Neural cell (in vitro differentiated cells): ENCODE results near the gene PHTF2. TPM values are rescaled to one million over a fixed set of nuclear protein-coding genes. Genes with fewer than 3 reads are reported as not detected.

Source experiments
- H2AFZ ChIP-seq: fragments of 200-600, 300-800 bp; sonication (generic), shearing (Covaris generic); 2 replicates; pipeline ENCODE4 v1.6.0; 2014; ENCODE audit warnings: low read depth, mild to moderate bottlenecking, antibody characterized with exemption, low read length, moderate library complexity
- H3F3A ChIP-seq: fragments of 200-600 bp; shearing (Covaris generic); 2 replicates; pipeline ENCODE4 v1.6.1; 2016; ENCODE audit warnings: mild to moderate bottlenecking, moderate library complexity, mixed read lengths, antibody characterized with exemption, low read length; ENCODE audit not compliant: insufficient read depth, poor library complexity, severe bottlenecking
- H3K27ac ChIP-seq: fragments of 200-600, 300-800 bp; sonication (generic), shearing (Covaris generic); 2 replicates; pipeline ENCODE4 v1.5.1; 2014; ENCODE audit warnings: mild to moderate bottlenecking, low read length, moderate library complexity
- H3K27me3 ChIP-seq: fragments of 300-800, 200-600 bp; sonication (generic), shearing (Covaris generic); 2 replicates; pipeline ENCODE4 v1.6.0; 2014; ENCODE audit warnings: mild to moderate bottlenecking, low read depth, low read length, moderate library complexity; ENCODE audit not compliant: insufficient read depth
- H3K36me3 ChIP-seq: fragments of 300-800, 200-600 bp; sonication (generic), shearing (Covaris generic); 2 replicates; pipeline ENCODE4 v1.5.1; 2014; ENCODE audit warnings: mild to moderate bottlenecking, antibody characterized with exemption, low read length, moderate library complexity; ENCODE audit not compliant: insufficient read depth
- H3K4me2 ChIP-seq: fragments of 300-800, 200-600 bp; sonication (generic), shearing (Covaris generic); 2 replicates; pipeline ENCODE4 v1.6.0; 2014; ENCODE audit warnings: mild to moderate bottlenecking, low read length
- H3K4me3 ChIP-seq: fragments of 300-800, 200-600 bp; sonication (generic), shearing (Covaris generic); 2 replicates; pipeline ENCODE4 v1.5.1; 2014; ENCODE audit warnings: mild to moderate bottlenecking, low read length, moderate library complexity
- H3K79me2 ChIP-seq: fragments of 200-600 bp; shearing (Covaris generic); replicated peaks from 2 replicates; pipeline ENCODE4 v1.6.0; 2014; ENCODE audit warnings: mild to moderate bottlenecking, low read length, moderate library complexity; ENCODE audit not compliant: insufficient read depth
- H3K9ac ChIP-seq: fragments of 300-800, 200-600 bp; sonication (generic), shearing (Covaris generic); 2 replicates; pipeline ENCODE4 v1.6.1; 2016; ENCODE audit warnings: mild to moderate bottlenecking, low read length, mixed read lengths
- H3K9me2 ChIP-seq: fragments of 200-600 bp; shearing (Covaris generic); 2 replicates; pipeline ENCODE4 v1.6.1; 2016; ENCODE audit warnings: mild to moderate bottlenecking, low read length, mixed read lengths; ENCODE audit not compliant: insufficient read depth
- H3K9me3 ChIP-seq: fragments of 200-600, 300-800 bp; sonication (generic), shearing (Covaris generic); 2 replicates; pipeline ENCODE4 v1.6.1; 2016; ENCODE audit warnings: mild to moderate bottlenecking, mixed run types, low read length, moderate library complexity, mixed read lengths
- H4K20me1 ChIP-seq: fragments of 200-600 bp; shearing (Covaris generic); 2 replicates; pipeline ENCODE4 v1.6.1; 2016; ENCODE audit warnings: mild to moderate bottlenecking, mixed run types; ENCODE audit not compliant: insufficient read depth
- CTCF ChIP-seq: fragments of 450-650 bp; IDR thresholded peaks from 2 replicates; pipeline ENCODE4 v1.5.1; 2014; ENCODE audit warnings: antibody characterized with exemption, mild to moderate bottlenecking, moderate library complexity; ENCODE audit not compliant: poor library complexity, severe bottlenecking
- EP300 ChIP-seq: fragments of 450-650 bp; conservative IDR thresholded peaks from 2 replicates; pipeline ENCODE4 v1.6.1; 2014; ENCODE audit warnings: antibody characterized with exemption, mild to moderate bottlenecking, moderate library complexity; ENCODE audit not compliant: poor library complexity, severe bottlenecking
- EZH2 ChIP-seq: fragments of 200-600, 300-800 bp; shearing (Covaris generic), sonication (generic); IDR thresholded peaks from 2 replicates; pipeline ENCODE4 v1.6.1; 2014; ENCODE audit warnings: antibody characterized with exemption, low read length, borderline replicate concordance, mild to moderate bottlenecking; ENCODE audit not compliant: insufficient read depth, poor library complexity, severe bottlenecking
- MXI1 ChIP-seq: fragments of 450-650 bp; conservative IDR thresholded peaks from 2 replicates; pipeline ENCODE4 v1.6.1; 2014; ENCODE audit warnings: antibody characterized with exemption, mild to moderate bottlenecking; ENCODE audit not compliant: poor library complexity, severe bottlenecking
- POLR2AphosphoS5 ChIP-seq: IDR thresholded peaks from 2 replicates; pipeline ENCODE4 v1.6.1; 2012
- RAD21 ChIP-seq: fragments of 450-650 bp; conservative IDR thresholded peaks from 2 replicates; pipeline ENCODE4 v1.6.1; 2014; ENCODE audit warnings: antibody characterized with exemption, mild to moderate bottlenecking, moderate library complexity
- REST ChIP-seq: IDR thresholded peaks from 2 replicates; pipeline ENCODE4 v1.6.1; 2012; ENCODE audit warnings: borderline replicate concordance
- SMC3 ChIP-seq: fragments of 450-650 bp; conservative IDR thresholded peaks from 2 replicates; pipeline ENCODE4 v1.6.1; 2014; ENCODE audit warnings: antibody characterized with exemption, mild to moderate bottlenecking, moderate library complexity; ENCODE audit not compliant: poor library complexity
- TAF1 ChIP-seq: IDR thresholded peaks from 2 replicates; pipeline ENCODE4 v1.6.1; 2012; ENCODE audit warnings: low read depth
- polyA plus RNA-seq: library from polyadenylated mRNA; depleted of rRNA; stranded (reverse); fragments of >200 nt; gene quantifications from 2 replicates; pipeline ENCODE4 v1.2.3, GENCODE V29; 2014

PHTF2 gene
- polyA plus RNA-seq, 1 donor from 2014 or later = 34.4 TPM

DNA sequence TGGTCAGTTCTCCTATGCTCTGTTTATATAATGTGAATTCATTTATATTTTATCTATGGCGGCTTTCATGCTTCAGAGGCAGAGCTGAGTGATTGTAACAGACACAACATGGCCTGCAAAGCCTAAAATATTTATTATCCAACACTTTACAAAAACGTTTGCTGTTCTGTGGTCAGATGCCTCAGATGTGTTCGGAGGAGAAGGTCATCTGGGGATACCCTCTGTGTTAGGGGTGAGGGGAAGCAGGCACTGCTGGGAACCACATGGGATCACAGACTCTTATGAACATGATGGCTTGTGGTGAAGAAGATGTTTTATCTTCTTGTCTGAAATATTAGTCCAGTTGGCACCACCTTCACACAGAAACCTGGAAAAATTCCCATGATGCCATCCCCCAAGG, 203.4 kb downstream of the PHTF2 start:
- Histone ChIP-seq H3K27me3 (no peaks in the 10 kb centered on the region), H3K4me3 (no peak overlapping the region), H3F3A (no peaks in the 10 kb centered on the region), H3K36me3 (no peaks in the 10 kb centered on the region), H3K9ac (no peak overlapping the region), H3K9me2 (no peaks in the 10 kb centered on the region), H3K79me2 (no peaks in the 10 kb centered on the region), H2AFZ (no peak overlapping the region), H4K20me1 (no peaks in the 10 kb centered on the region), H3K9me3 (no peaks in the 10 kb centered on the region), H3K4me2 (no peak overlapping the region), H3K27ac (no peak overlapping the region)
- TF ChIP-seq MXI1 (no peak), EZH2 (no peak), SMC3 (no peak), POLR2AphosphoS5 (no peak), REST (no peak), TAF1 (no peak), CTCF (no peak), RAD21 (no peak), EP300 (no peak)

GRCh38 chr7:78002715-78003114, 204.1 kb downstream of the PHTF2 start:
- no peak overlapping the region for H3K27ac ChIP-seq
- H3K9me2 ChIP-seq = no peaks in the 10 kb centered on the region
- H3K9ac ChIP-seq = no peak overlapping the region
- H3K4me2 ChIP-seq = no peak overlapping the region
- TF ChIP-seq SMC3 (no peak), MXI1 (no peak), POLR2AphosphoS5 (no peak)
- no peaks in the 10 kb centered on the region for H3K27me3 ChIP-seq
- no peaks in the 10 kb centered on the region for H3K9me3 ChIP-seq
- no peaks in the 10 kb centered on the region for H3F3A ChIP-seq
- H3K36me3 ChIP-seq = no peaks in the 10 kb centered on the region
- H4K20me1 ChIP-seq = no peaks in the 10 kb centered on the region
- H2AFZ ChIP-seq = no peak overlapping the region
- no peaks in the 10 kb centered on the region for H3K79me2 ChIP-seq
- H3K4me3 ChIP-seq = no peak overlapping the region
